ENCODE measurements around the gene SLC30A10. TPM values are rescaled to one million over a fixed set of nuclear protein-coding genes. Genes with fewer than 3 reads are reported as not detected.
"Not testable (repeated sequence)": the region's sequence is repeated elsewhere in the genome, so short reads cannot be mapped to it uniquely, and the experiment has no call there.

SLC30A10 gene
- total RNA-seq, 4 donors from 2014 or later: not detected

- no peak for TF ChIP-seq CTCF (IDR thresholded peaks at IDR 0.05)
- ATAC-seq (ENCODE audit: low FRiP score) (no peak), DNase-seq (ENCODE audit: low spot score) (no peak)
Measured at GRCh38 chr1:219913005-219913770, 15.2 kb downstream of the SLC30A10 start.

- ATAC-seq (ENCODE audit: low FRiP score) (no peak), DNase-seq (ENCODE audit: low spot score) (no peak)
- no peak for TF ChIP-seq CTCF (IDR thresholded peaks at IDR 0.05)
Measured at GRCh38 chr1:219910716-219911115, 17.6 kb downstream of the SLC30A10 start.

- TF ChIP-seq CTCF (IDR thresholded peaks at IDR 0.05): no peak
- ATAC-seq (ENCODE audit: low FRiP score): no peak
- DNase-seq (ENCODE audit: low spot score): no peak
Measured at GRCh38 chr1:219909476-219909875, 18.9 kb downstream of the SLC30A10 start.

- DNase-seq (ENCODE audit: low spot score) (no peak), ATAC-seq (ENCODE audit: low FRiP score) (no peak)
- TF ChIP-seq CTCF (IDR thresholded peaks at IDR 0.05): no peak
Measured at GRCh38 chr1:219908170-219908569, 20.2 kb downstream of the SLC30A10 start.

GRCh38 chr1:219907772-219908070 lies 20.6 kb downstream of the SLC30A10 start:
- TF ChIP-seq CTCF (IDR thresholded peaks at IDR 0.05): no peak
- no peak for ATAC-seq (ENCODE audit: low FRiP score)
- DNase-seq (ENCODE audit: low spot score): no peak

GRCh38 chr1:219906924-219907771 lies 21.2 kb downstream of the SLC30A10 start:
- no peak for TF ChIP-seq CTCF (IDR thresholded peaks at IDR 0.05)
- no peak for DNase-seq (ENCODE audit: low spot score)
- no peak for ATAC-seq (ENCODE audit: low FRiP score)

GRCh38 chr1:219906565-219906923 lies 21.8 kb downstream of the SLC30A10 start:
- DNase-seq (ENCODE audit: low spot score); ATAC-seq (ENCODE audit: low FRiP score): not testable (repeated sequence)

Measured in omental fat pad (tissue), 4 donors.